Activated CD8-positive, alpha-beta T cell treated with anti-CD3 and anti-CD28 coated beads for 36 hours (primary cell): ENCODE results near the gene STX11. TPM values are rescaled to one million over a fixed set of nuclear protein-coding genes. Genes with fewer than 3 reads are reported as not detected.

Source experiments
- ATAC-seq: fragments of 200-7000 bp; cut with Tn5 transposase; one replicate; pipeline ENCODE4 v1.10.0; 2021; ENCODE audit warnings: mild to moderate bottlenecking, moderate library complexity
- CTCF ChIA-PET: fragments of 350-600 bp; sonication (Branson Sonifier 250); formaldehyde crosslinking; loops from one replicate; lab custom pipeline; 2021; ENCODE audit warnings: antibody characterized with exemption; lab: Charles Lee
- POLR2A ChIA-PET: fragments of 350-600 bp; sonication (Branson Sonifier 250); formaldehyde crosslinking; loops from one replicate; lab custom pipeline; 2021; ENCODE audit warnings: antibody characterized with exemption; lab: Charles Lee
- DNase-seq: peaks from one replicate; pipeline ENCODE4 v3.0.0-alpha.2; 2020
- H3K27ac Mint-ChIP-seq: one replicate; pipeline ENCODE4 v1.8.0; 2021; ENCODE audit warnings: mild to moderate bottlenecking, mixed read lengths
- H3K27me3 Mint-ChIP-seq: one replicate; pipeline ENCODE4 v1.8.0; 2021; ENCODE audit warnings: mixed read lengths
- H3K36me3 Mint-ChIP-seq: one replicate; pipeline ENCODE4 v1.8.0; 2021; ENCODE audit warnings: low read depth, mixed read lengths
- H3K4me1 Mint-ChIP-seq: one replicate; pipeline ENCODE4 v1.8.0; 2021; ENCODE audit warnings: low read depth, mixed read lengths
- H3K4me3 Mint-ChIP-seq: one replicate; pipeline ENCODE4 v1.8.0; 2021; ENCODE audit warnings: mild to moderate bottlenecking, moderate library complexity, mixed read lengths
- H3K9me3 Mint-ChIP-seq: one replicate; pipeline ENCODE4 v1.8.0; 2021; ENCODE audit warnings: mixed read lengths
- CTCF ChIP-seq: fragments of 200-600 bp; IDR thresholded peaks from one replicate; pipeline ENCODE4 v1.8.0; 2022; ENCODE audit warnings: antibody characterized with exemption, mild to moderate bottlenecking
- intact Hi-C: fragments of 100-400 bp; cut with micrococcal nuclease; formaldehyde crosslinking; loops from one replicate; pipeline ENCODE4 v1.10.0; 2022
- total RNA-seq, 2 experiments: library from RNA; stranded (reverse); gene quantifications; one replicate each; pipeline ENCODE4 v1.2.3, GENCODE V29; 2021

Gene STX11
- total RNA-seq, 2 experiments from 2014 or later: 19.4 to 20.7 TPM

- Mint-ChIP-seq H3K9me3 (no peaks in the 10 kb centered on the region), H3K36me3 (no peaks in the 10 kb centered on the region), H3K4me3 (no peak overlapping the region), H3K27me3 (no peaks in the 10 kb centered on the region), H3K27ac (no peak overlapping the region), H3K4me1 (peaks cover 11% of the 10 kb centered on the region)
- no peak for TF ChIP-seq CTCF
- DNase-seq (no peak), ATAC-seq (no peak)
- intact Hi-C loops: loop anchor here (5.0 kb wide), 1 partner anchor 376 kb away; no protein-coding TSS in a partner anchor
- ChIA-PET CTCF (interaction anchor here (1.0 to 4.1 kb wide), 5 partner anchors 23 to 376 kb away, joined by 3 to 28 read pairs (median 6); no protein-coding TSS in a partner anchor), POLR2A (no interaction called here)
These were observed 44.1 kb upstream of the STX11 start for GRCh38 chr6:144106206-144106605.

- Mint-ChIP-seq H3K27ac (no peak overlapping the region), H3K4me3 (no peak overlapping the region), H3K4me1 (peaks cover 8% of the 10 kb centered on the region), H3K36me3 (no peaks in the 10 kb centered on the region), H3K27me3 (no peaks in the 10 kb centered on the region), H3K9me3 (no peaks in the 10 kb centered on the region)
- no peak for DNase-seq
- TF ChIP-seq CTCF: no peak
- intact Hi-C loops: no loop called here
- CTCF ChIA-PET: no interaction called here
- POLR2A ChIA-PET: no interaction called here
- no peak for ATAC-seq
These were observed 40.1 kb upstream of the STX11 start for GRCh38 chr6:144110210-144110609.

DNA sequence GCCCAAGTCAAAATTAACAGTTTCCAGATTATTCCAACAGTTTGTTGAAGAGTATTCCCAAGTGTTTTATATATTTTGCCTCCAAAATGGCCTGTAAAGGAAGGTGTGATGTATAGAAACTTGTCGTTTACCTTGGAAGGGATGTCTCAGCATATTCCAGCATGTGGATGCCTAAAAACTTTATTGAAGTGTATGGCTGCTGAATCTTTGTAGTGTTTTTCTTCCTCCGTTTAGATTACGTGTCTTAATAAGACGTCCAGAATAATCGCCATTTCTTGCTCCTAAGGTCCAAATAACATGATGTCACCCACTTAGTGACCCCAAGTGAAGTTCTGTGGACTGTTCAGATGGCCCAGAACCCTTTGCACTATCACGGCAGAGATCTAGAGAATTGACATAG lies 37.0 kb upstream of the STX11 start:
- POLR2A ChIA-PET: no interaction called here

DNA sequence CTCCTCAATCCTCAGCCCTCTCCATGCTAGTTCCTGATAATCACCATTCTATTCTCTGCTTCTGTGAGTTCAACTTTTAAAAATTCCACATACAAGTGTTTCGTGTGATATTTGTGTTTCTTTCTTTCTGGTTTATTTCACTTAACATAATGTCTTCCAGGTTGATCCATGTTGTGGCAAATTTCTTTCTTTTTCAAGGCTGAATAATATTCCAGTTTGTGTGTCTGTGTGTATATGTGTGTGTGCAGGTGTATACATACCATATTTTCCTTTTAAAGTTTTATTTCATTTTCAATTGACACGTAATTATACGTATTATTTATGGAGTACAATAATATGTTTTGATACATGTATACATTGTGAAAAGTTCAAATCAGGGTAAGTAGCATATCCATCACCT lies 35.1 kb upstream of the STX11 start:
- ATAC-seq (no peak), DNase-seq (no peak)
- intact Hi-C loops: no loop called here
- H3K27me3 Mint-ChIP-seq: peaks cover 2% of the 10 kb centered on the region
- H3K4me3 Mint-ChIP-seq: no peak overlapping the region
- H3K9me3 Mint-ChIP-seq: no peaks in the 10 kb centered on the region
- POLR2A ChIA-PET: no interaction called here
- H3K4me1 Mint-ChIP-seq: no peaks in the 10 kb centered on the region
- no peaks in the 10 kb centered on the region for H3K36me3 Mint-ChIP-seq
- no peak overlapping the region for H3K27ac Mint-ChIP-seq
- no peak for TF ChIP-seq CTCF
- CTCF ChIA-PET: interaction anchor here (0.9 to 1.4 kb wide), 3 partner anchors 10 to 371 kb away, joined by 3 to 4 read pairs (median 3); no protein-coding TSS in a partner anchor

More for the DNA sequence above, 37.0 kb upstream of the STX11 start:
- no peak for TF ChIP-seq CTCF
- Mint-ChIP-seq H3K27me3 (peaks cover 2% of the 10 kb centered on the region), H3K36me3 (no peaks in the 10 kb centered on the region), H3K27ac (no peak overlapping the region), H3K4me3 (no peak overlapping the region), H3K9me3 (no peaks in the 10 kb centered on the region), H3K4me1 (no peaks in the 10 kb centered on the region)
- CTCF ChIA-PET: interaction anchor here (1.6 kb wide), 1 partner anchor 8 kb away, joined by 4 read pairs; no protein-coding TSS in a partner anchor
- DNase-seq (no peak), ATAC-seq (no peak)
- intact Hi-C loops: no loop called here

DNA sequence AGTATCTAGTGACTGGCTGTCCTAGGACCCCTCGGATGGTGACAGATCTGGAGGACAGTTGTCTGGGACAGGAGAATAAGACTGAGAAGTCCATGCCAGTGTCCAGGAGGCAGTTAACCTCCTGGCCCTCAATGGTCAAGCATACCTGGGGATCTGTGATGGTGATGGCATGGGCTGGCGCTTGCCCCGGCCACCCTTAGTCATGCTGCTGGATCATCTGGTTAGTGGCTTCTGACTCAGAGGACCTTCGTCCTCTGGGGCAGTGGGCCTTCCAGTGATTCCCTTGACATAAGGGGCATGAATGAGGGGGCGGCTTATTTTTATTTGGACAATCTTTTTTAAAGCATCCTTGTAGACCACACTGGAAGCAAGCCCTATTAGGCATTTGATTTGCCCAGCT lies 30.9 kb upstream of the STX11 start:
- intact Hi-C loops: no loop called here
- CTCF ChIA-PET: no interaction called here
- Mint-ChIP-seq H3K27me3 (peaks cover 2% of the 10 kb centered on the region), H3K27ac (no peak overlapping the region), H3K4me1 (no peaks in the 10 kb centered on the region), H3K4me3 (no peak overlapping the region), H3K36me3 (no peaks in the 10 kb centered on the region), H3K9me3 (no peaks in the 10 kb centered on the region)
- POLR2A ChIA-PET: no interaction called here
- ATAC-seq: no peak
- TF ChIP-seq CTCF: no peak
- no peak for DNase-seq
